HepG2 (cell line): ENCODE results near the gene MEI1. TPM values are rescaled to one million over a fixed set of nuclear protein-coding genes. Genes with fewer than 3 reads are reported as not detected.

ENCODE experiments used
- ATAC-seq: fragments of 200-7000 bp; cut with Tn5 transposase; 3 replicates; pipeline ENCODE4 v1.9.1; 2020; ENCODE audit warnings: mild to moderate bottlenecking, moderate library complexity
- BruUV-seq: library from RNA; stranded (reverse); fragments of 400-500 nt; replicated peaks from 2 replicates; lab custom pipeline; 2021; lab: Mats Ljungman, UMichigan
- CTCF ChIA-PET: fragments of 300-600 bp; formaldehyde crosslinking; extraction: SDS; loops from one replicate; lab custom pipeline; 2021; ENCODE audit warnings: low total read pairs, inconsistent platforms, low intra/inter-chr PET ratio; lab: Yijun Ruan, JAX
- POLR2A ChIA-PET: fragments of 350-600 bp; sonication (Branson Sonifier 250); formaldehyde crosslinking; loops from one replicate; lab custom pipeline; 2020; ENCODE audit warnings: antibody characterized with exemption, inconsistent platforms; lab: Yijun Ruan, JAX
- DNase-seq: peaks from one replicate; pipeline ENCODE4 v3.0.0-alpha.2; 2015; ENCODE audit warnings: low spot score
- FAIRE-seq: peaks from 3 replicates; lab custom pipeline; 2011; peaks lifted over from hg19 to GRCh38; lab: Jason Lieb, UNC
- H2AFZ ChIP-seq: one replicate; pipeline ENCODE4 v1.6.1; 2011; ENCODE audit warnings: low read length, inconsistent platforms
- H3K27ac ChIP-seq: fragments of 300-600 bp; 3 replicates; pipeline ENCODE4 v1.8.0; 2011; ENCODE audit warnings: mixed run types, mild to moderate bottlenecking, mixed read lengths, low read length, inconsistent platforms; ENCODE audit not compliant: insufficient read depth; ENCODE audit errors: extremely low read length
- H3K27me3 ChIP-seq, 2 experiments: fragments of 200-600 bp in 1 of 2; 2 replicates in 1 of 2; 3 replicates in 1 of 2; pipeline versions ENCODE4 v1.6.0 to v1.8.0; 2011; ENCODE audit warnings: low read length in 2 of 2, mild to moderate bottlenecking in 2 of 2, moderate library complexity in 2 of 2, inconsistent platforms in 1 of 2; ENCODE audit not compliant: insufficient read depth in 2 of 2, control insufficient read depth in 1 of 2
- H3K36me3 ChIP-seq, 2 experiments: fragments of 200-600 bp in 1 of 2; replicated peaks in 1 of 2; 2 replicates in 1 of 2; 3 replicates in 1 of 2; pipeline versions ENCODE4 v1.5.1 to v1.8.0; 2011; ENCODE audit warnings: low read length in 2 of 2, inconsistent platforms in 1 of 2; ENCODE audit not compliant: insufficient read depth in 2 of 2, control insufficient read depth in 1 of 2
- H3K4me1 ChIP-seq: 2 replicates; pipeline ENCODE4 v1.5.1; 2012; ENCODE audit warnings: low read length, inconsistent platforms; ENCODE audit not compliant: insufficient read depth
- H3K4me2 ChIP-seq: 2 replicates; pipeline ENCODE4 v1.6.0; 2011; ENCODE audit warnings: low read depth, low read length, inconsistent platforms
- H3K4me3 ChIP-seq, 3 experiments: fragments of 200-600 bp in 1 of 3; sonication (generic), shearing (Covaris generic) in 1 of 3; replicated peaks in 1 of 3; 2 replicates each; pipeline ENCODE4 v1.5.1; 2011 to 2016; ENCODE audit warnings: low read length in 3 of 3, inconsistent platforms in 2 of 3, low read depth in 2 of 3, mild to moderate bottlenecking in 2 of 3, control low read depth in 1 of 3, mixed read lengths in 1 of 3; ENCODE audit not compliant: insufficient read depth in 1 of 3
- H3K79me2 ChIP-seq: one replicate; pipeline ENCODE4 v1.6.1; 2011; ENCODE audit warnings: low read length, inconsistent platforms; ENCODE audit not compliant: insufficient read depth
- H3K9ac ChIP-seq: 2 replicates; pipeline ENCODE4 v1.6.0; 2011; ENCODE audit warnings: mild to moderate bottlenecking, low read depth, low read length, inconsistent platforms; ENCODE audit not compliant: insufficient read depth
- H3K9me3 ChIP-seq: 2 replicates; pipeline ENCODE4 v1.5.1; 2012; ENCODE audit warnings: mild to moderate bottlenecking, low read length
- H4K20me1 ChIP-seq: 2 replicates; pipeline ENCODE4 v1.6.0; 2011; ENCODE audit warnings: inconsistent platforms, mild to moderate bottlenecking, low read length, moderate library complexity; ENCODE audit not compliant: insufficient read depth
- GTF2F1 ChIP-seq: fragments of 150-350 bp; IDR thresholded peaks from 2 replicates; pipeline ENCODE4 v1.6.1; 2014; ENCODE audit warnings: low read length
- HCFC1 ChIP-seq: fragments of 150-350 bp; IDR thresholded peaks from 2 replicates; pipeline ENCODE4 v1.6.1; 2014; ENCODE audit warnings: low read depth, low read length
- NKX3-1 ChIP-seq: sonication (generic); formaldehyde crosslinking; IDR thresholded peaks from 2 replicates; pipeline ENCODE4 v1.5.0; 2020; ENCODE audit warnings: missing genetic modification reagents
- RFX3 ChIP-seq: IDR thresholded peaks from 2 replicates; pipeline ENCODE4 v1.6.1; 2016; ENCODE audit warnings: missing biosample characterization, missing genetic modification reagents
- RXRB ChIP-seq: IDR thresholded peaks from 2 replicates; pipeline ENCODE4 v1.6.1; 2016; ENCODE audit warnings: borderline replicate concordance, missing genetic modification reagents, missing compliant biosample characterization
- U2AF2 ChIP-seq: fragments of 200-400 bp; formaldehyde crosslinking; IDR thresholded peaks from 2 replicates; pipeline ENCODE4 v1.6.1; 2017; ENCODE audit warnings: low read depth, mild to moderate bottlenecking, low read length
- ZNF30 ChIP-seq: sonication (generic); formaldehyde crosslinking; IDR thresholded peaks from 2 replicates; pipeline ENCODE4 v1.5.0; 2020; ENCODE audit warnings: mild to moderate bottlenecking, missing genetic modification reagents
- ZNF652 ChIP-seq: IDR thresholded peaks from 2 replicates; pipeline ENCODE4 v1.6.1; 2016; ENCODE audit warnings: low read depth, borderline replicate concordance
- ZNF672 ChIP-seq: sonication (generic); formaldehyde crosslinking; IDR thresholded peaks from 2 replicates; pipeline ENCODE4 v1.8.1; 2022; ENCODE audit warnings: missing genetic modification reagents
- WGBS: methylation state at CpG from one replicate; pipeline ENCODE4 v1.1.6; 2017; ENCODE audit warnings: low lambda C conversion rate; 5-methylcytosine and 5-hydroxymethylcytosine counted together
- in situ Hi-C: cut with HindIII; loops from 2 replicates; pipeline ENCODE4 v1.10.0; 2017; ENCODE audit warnings: low pct_unique_long_range_greater_than_20kb; ENCODE audit not compliant: extremely low pct_ligation_motif_present
- intact Hi-C: fragments of 100-400 bp; cut with micrococcal nuclease; formaldehyde crosslinking; loops from one replicate; pipeline ENCODE4 v1.10.0; 2022; ENCODE audit not compliant: unreplicated experiment
- polyA plus RNA-seq, 8 experiments: library from polyadenylated mRNA; depleted of rRNA in 3 of 8; stranded (reverse) in 7 of 8; unstranded in 1 of 8; fragments of >200 nt; fragmentation: Illumina TruSeq in 4 of 8; extraction: Trizol in 4 of 8; gene quantifications; 2 replicates each; pipeline versions ENCODE4 v1.2.1 to v1.2.3, GENCODE V29; 2011 to 2016; ENCODE audit warnings: low read depth in 4 of 8, missing spikeins in 1 of 8, mixed read lengths in 1 of 8; ENCODE audit not compliant: insufficient read depth in 1 of 8
- total RNA-seq, 5 experiments: library from RNA; depleted of rRNA; stranded (reverse); fragments of >200 nt; fragmentation: Illumina TruSeq; extraction: Trizol; gene quantifications; 2 replicates each; pipeline ENCODE4 v1.2.3, GENCODE V29; 2016; ENCODE audit warnings: low read depth in 1 of 5
- TF ChIP-seq, protein P1 (sequence below): sonication (generic); formaldehyde crosslinking; IDR thresholded peaks from 2 replicates; pipeline ENCODE4 v1.5.0; 2020; ENCODE audit warnings: mild to moderate bottlenecking, missing genetic modification reagents

Gene MEI1
- total and polyA plus RNA-seq, 2 of the 13 experiments (the other 11 are each of a cell fraction or from before 2014, with no cell fraction given), result 0.75 to 1.9 TPM

- 95% methylated on average over 4 of the region's 4 CpGs for WGBS
- no peaks in the 10 kb centered on the region for H4K20me1 ChIP-seq
- ChIA-PET POLR2A (no interaction called here), CTCF (no interaction called here)
- BruUV-seq, result no TSS peak
- H3K27me3 ChIP-seq, result no peaks in the 10 kb centered on the region
- no peaks in the 10 kb centered on the region for H3K9me3 ChIP-seq
- H3K9ac ChIP-seq, result no peak overlapping the region
- H2AFZ ChIP-seq, result no peak overlapping the region
- intact Hi-C loops (no loop called here), in situ Hi-C loops (no loop called here)
- no peak for TF ChIP-seq HCFC1
- no peak for TF ChIP-seq ZNF672
- TF ChIP-seq NKX3-1, result no peak
- no peak for TF ChIP-seq U2AF2
- TF ChIP-seq RXRB (CRISPR knock-in tag), result no peak
- no peak for TF ChIP-seq RFX3 (CRISPR knock-in tag)
- TF ChIP-seq ZNF30 (CRISPR knock-in tag), result no peak
- TF ChIP-seq ZNF652, result no peak
- no peak for TF ChIP-seq GTF2F1
- TF ChIP-seq, protein P1, sequence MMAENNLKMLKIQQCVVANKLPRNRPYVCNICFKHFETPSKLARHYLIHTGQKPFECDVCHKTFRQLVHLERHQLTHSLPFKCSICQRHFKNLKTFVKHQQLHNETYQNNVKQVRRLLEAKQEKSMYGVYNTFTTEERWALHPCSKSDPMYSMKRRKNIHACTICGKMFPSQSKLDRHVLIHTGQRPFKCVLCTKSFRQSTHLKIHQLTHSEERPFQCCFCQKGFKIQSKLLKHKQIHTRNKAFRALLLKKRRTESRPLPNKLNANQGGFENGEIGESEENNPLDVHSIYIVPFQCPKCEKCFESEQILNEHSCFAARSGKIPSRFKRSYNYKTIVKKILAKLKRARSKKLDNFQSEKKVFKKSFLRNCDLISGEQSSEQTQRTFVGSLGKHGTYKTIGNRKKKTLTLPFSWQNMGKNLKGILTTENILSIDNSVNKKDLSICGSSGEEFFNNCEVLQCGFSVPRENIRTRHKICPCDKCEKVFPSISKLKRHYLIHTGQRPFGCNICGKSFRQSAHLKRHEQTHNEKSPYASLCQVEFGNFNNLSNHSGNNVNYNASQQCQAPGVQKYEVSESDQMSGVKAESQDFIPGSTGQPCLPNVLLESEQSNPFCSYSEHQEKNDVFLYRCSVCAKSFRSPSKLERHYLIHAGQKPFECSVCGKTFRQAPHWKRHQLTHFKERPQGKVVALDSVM (CRISPR knock-in tag), result no peak
- no peak overlapping the region for H3K4me2 ChIP-seq
- no peaks in the 10 kb centered on the region for H3K4me1 ChIP-seq
- peaks cover 1 to 38% of the 10 kb centered on the region in 2 experiments; a peak in 4 of 5 replicates for H3K36me3 ChIP-seq
- no peak for DNase-seq
- no peak for ATAC-seq
- no peaks in the 10 kb centered on the region for H3K79me2 ChIP-seq
- FAIRE-seq, result no peak
- H3K4me3 ChIP-seq, result no peak overlapping the region
- no peak overlapping the region for H3K27ac ChIP-seq
These were observed 120.0 kb downstream of the MEI1 start for GRCh38 chr22:41819257-41819656.
